Type B pancreatic cell (in vitro differentiated cells): ENCODE measurements around the gene SNRPA1. TPM values are rescaled to one million over a fixed set of nuclear protein-coding genes. Genes with fewer than 3 reads are reported as not detected.
"Not testable (repeated sequence)": the region's sequence is repeated elsewhere in the genome, so short reads cannot be mapped to it uniquely, and the experiment has no call there.

Experiments
- DNase-seq: peaks from one replicate; pipeline ENCODE4 v3.0.0; 2021; ENCODE audit warnings: mixed read lengths; ENCODE audit not compliant: unreplicated experiment; ENCODE audit errors: extremely low spot score
- H3K27ac Mint-ChIP-seq: 2 replicates; pipeline ENCODE4 v1.8.0; 2021; ENCODE audit warnings: mild to moderate bottlenecking, mixed read lengths
- H3K27me3 Mint-ChIP-seq: 2 replicates; pipeline ENCODE4 v1.8.0; 2021; ENCODE audit warnings: mixed read lengths
- H3K36me3 Mint-ChIP-seq: 2 replicates; pipeline ENCODE4 v1.8.0; 2021; ENCODE audit warnings: mixed read lengths
- H3K4me1 Mint-ChIP-seq: one replicate; pipeline ENCODE4 v1.8.0; 2021; ENCODE audit warnings: mixed read lengths; ENCODE audit not compliant: unreplicated experiment
- H3K4me3 Mint-ChIP-seq: 2 replicates; pipeline ENCODE4 v1.8.0; 2021; ENCODE audit warnings: mild to moderate bottlenecking, mixed read lengths
- H3K9me3 Mint-ChIP-seq: 2 replicates; pipeline ENCODE4 v1.8.0; 2021; ENCODE audit warnings: mixed read lengths
- long read RNA-seq: library from polyadenylated mRNA; unstranded; transcript quantifications from one replicate; pipeline ENCODE4 v2.0.0, GENCODE V29; 2020
- total RNA-seq: library from RNA; stranded (reverse); gene quantifications from 2 replicates; pipeline ENCODE4 v1.2.1, GENCODE V29; 2021; ENCODE audit warnings: low replicate concordance
- TF ChIP-seq, protein P1 (sequence below): fragments of 200-600 bp; sonication (generic); conservative IDR thresholded peaks from 2 replicates; pipeline ENCODE4 v1.5.0; 2021; ENCODE audit warnings: antibody characterized with exemption, mild to moderate bottlenecking

The SNRPA1 gene
- total RNA-seq = 72.6 and 80.3 TPM in 2 replicates
- long read RNA-seq, transcript SNRPA1-205 (7 exons, 2,108 nt) = minor isoform, 7 of 131 reads
- long read RNA-seq, transcript SNRPA1-201 (9 exons, 1,055 nt) = major isoform, 106 of 131 reads
- long read RNA-seq, partial matches to known transcripts = 6 of 131 reads
- long read RNA-seq, other reads (novel, unspliced or antisense) = 10 of 131 reads

DNA sequence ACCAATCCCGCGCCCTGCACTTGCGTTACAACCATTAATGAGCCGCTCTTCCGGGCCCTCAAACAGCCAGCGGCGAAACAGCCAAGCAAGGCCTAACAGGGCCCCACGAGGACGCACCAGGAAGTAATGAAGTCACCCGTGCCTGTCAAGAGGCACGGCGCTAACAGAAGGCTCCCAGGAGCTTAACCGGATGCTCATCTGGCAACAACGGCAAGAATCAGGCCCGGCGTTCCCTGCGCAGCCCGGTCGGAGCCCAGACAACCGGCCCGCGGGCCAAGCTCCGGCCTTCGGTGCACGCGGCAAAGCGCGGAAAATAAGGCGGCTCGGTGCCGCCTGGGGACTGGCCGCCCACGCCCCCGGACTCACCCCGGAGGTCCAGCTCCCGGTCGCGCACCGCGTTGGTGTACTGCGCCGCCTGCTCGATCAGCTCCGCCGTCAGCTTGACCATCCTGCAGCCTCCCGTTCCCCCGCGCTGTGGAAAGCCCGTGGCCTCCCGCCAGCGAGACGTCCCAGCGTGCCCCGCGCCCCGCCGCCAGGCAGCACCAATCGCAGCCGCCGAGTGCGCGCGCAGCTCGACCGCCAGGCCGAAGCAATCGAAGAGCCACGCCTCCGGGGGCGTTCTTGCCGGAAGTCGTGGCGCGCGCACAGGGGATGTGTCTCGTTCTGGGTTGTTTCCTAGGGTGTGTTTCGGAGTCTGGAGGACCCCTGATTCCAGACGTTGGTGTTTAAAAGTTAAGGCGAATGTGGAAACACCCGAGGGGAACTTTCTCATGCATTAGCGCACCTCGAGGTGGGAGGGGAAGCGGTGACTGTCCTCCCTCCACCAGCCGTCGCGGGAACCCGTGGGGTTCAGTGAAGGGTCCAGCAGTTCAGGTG, at the start of gene SNRPA1:
Gene SNRPA1 (minus strand): TSS at position 518 of the 876 bp plus-strand sequence. CDS start 70 bp downstream, at position 448.
- peaks cover 6% of the 10 kb centered on the region for H3K36me3 Mint-ChIP-seq
- no peaks in the 10 kb centered on the region for H3K27me3 Mint-ChIP-seq
- H3K4me3 Mint-ChIP-seq = peak within 1 kb of the TSS; percentile 98
- no peaks in the 10 kb centered on the region for H3K9me3 Mint-ChIP-seq
- H3K27ac Mint-ChIP-seq = peak within 1 kb of the TSS; percentile 96
- peak; percentile 98 for DNase-seq
- H3K4me1 Mint-ChIP-seq = peaks cover 24% of the 10 kb centered on the region
- TF ChIP-seq, protein P1, sequence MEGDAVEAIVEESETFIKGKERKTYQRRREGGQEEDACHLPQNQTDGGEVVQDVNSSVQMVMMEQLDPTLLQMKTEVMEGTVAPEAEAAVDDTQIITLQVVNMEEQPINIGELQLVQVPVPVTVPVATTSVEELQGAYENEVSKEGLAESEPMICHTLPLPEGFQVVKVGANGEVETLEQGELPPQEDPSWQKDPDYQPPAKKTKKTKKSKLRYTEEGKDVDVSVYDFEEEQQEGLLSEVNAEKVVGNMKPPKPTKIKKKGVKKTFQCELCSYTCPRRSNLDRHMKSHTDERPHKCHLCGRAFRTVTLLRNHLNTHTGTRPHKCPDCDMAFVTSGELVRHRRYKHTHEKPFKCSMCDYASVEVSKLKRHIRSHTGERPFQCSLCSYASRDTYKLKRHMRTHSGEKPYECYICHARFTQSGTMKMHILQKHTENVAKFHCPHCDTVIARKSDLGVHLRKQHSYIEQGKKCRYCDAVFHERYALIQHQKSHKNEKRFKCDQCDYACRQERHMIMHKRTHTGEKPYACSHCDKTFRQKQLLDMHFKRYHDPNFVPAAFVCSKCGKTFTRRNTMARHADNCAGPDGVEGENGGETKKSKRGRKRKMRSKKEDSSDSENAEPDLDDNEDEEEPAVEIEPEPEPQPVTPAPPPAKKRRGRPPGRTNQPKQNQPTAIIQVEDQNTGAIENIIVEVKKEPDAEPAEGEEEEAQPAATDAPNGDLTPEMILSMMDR = no peak

- H3K4me1 Mint-ChIP-seq = peaks cover 7% of the 10 kb centered on the region
Measured at GRCh38 chr15:101342056-101342455, 47.0 kb upstream of the SNRPA1 start.

GRCh38 chr15:101338502-101339057, 43.5 kb upstream of the SNRPA1 start:
- DNase-seq = no peak
- no peaks in the 10 kb centered on the region for H3K36me3 Mint-ChIP-seq
- no peak overlapping the region for H3K4me3 Mint-ChIP-seq
- no peaks in the 10 kb centered on the region for H3K27me3 Mint-ChIP-seq
- no peaks in the 10 kb centered on the region for H3K9me3 Mint-ChIP-seq
- no peak overlapping the region for H3K27ac Mint-ChIP-seq
- TF ChIP-seq, protein P1 = no peak
- no peaks in the 10 kb centered on the region for H3K4me1 Mint-ChIP-seq

More at GRCh38 chr15:101342056-101342455, 47.0 kb upstream of the SNRPA1 start:
- Mint-ChIP-seq H3K27me3 (peaks cover 5% of the 10 kb centered on the region), H3K4me3 (no peak overlapping the region), H3K9me3 (no peaks in the 10 kb centered on the region), H3K27ac (no peak overlapping the region), H3K36me3 (no peaks in the 10 kb centered on the region)
- TF ChIP-seq, protein P1 = no peak
- DNase-seq = no peak

DNA sequence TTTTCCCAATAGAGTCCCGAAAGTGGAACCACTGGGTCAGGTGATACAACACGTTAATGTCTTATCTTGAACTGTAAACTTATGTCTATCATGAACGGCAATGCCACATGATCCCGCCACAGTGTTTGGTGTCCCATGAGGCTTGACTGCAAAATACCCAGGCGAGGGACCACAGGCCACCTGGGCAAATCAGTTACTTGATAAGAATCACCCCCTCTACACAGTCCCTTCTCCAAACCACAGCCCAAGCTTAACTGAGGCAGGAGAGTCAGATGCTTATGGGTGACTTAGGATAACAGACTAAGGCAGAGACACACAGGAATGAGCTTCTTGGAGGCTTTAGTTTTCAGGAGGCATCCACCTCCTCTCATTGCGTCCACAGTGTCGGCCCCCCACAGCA, 42.9 kb upstream of the SNRPA1 start:
- Mint-ChIP-seq H3K4me3 (no peak overlapping the region), H3K27ac (no peak overlapping the region), H3K9me3 (no peaks in the 10 kb centered on the region), H3K27me3 (no peaks in the 10 kb centered on the region), H3K36me3 (no peaks in the 10 kb centered on the region), H3K4me1 (no peaks in the 10 kb centered on the region)
- TF ChIP-seq, protein P1 = no peak
- DNase-seq = no peak

- H3K9me3 Mint-ChIP-seq, H3K4me1 Mint-ChIP-seq, DNase-seq, H3K4me3 Mint-ChIP-seq, H3K27ac Mint-ChIP-seq, H3K36me3 Mint-ChIP-seq, H3K27me3 Mint-ChIP-seq: not testable (repeated sequence)
Measured at GRCh38 chr15:101333907-101334789, 39.1 kb upstream of the SNRPA1 start.
